HCT116 (cell line): ENCODE measurements around the gene GTF3C2. TPM values are rescaled to one million over a fixed set of nuclear protein-coding genes. Genes with fewer than 3 reads are reported as not detected.
A peak's percentile ranks its signal among the peaks of the same experiment; 100 is the strongest.
"Not testable (repeated sequence)": the region's sequence is repeated elsewhere in the genome, so short reads cannot be mapped to it uniquely, and the experiment has no call there.

Experiments
- ATAC-seq: fragments of 200-7000 bp; cut with Tn5 transposase; 2 replicates; pipeline ENCODE4 v1.9.1; 2020; ENCODE audit warnings: mild to moderate bottlenecking, moderate library complexity
- BruUV-seq: library from RNA; stranded (reverse); fragments of 400-500 nt; replicated peaks from 2 replicates; lab custom pipeline; 2021; lab: Mats Ljungman, UMichigan
- CTCF ChIA-PET: fragments of 300-600 bp; sonication (Branson Sonifier 250); formaldehyde crosslinking; loops from one replicate; lab custom pipeline; 2021; ENCODE audit warnings: antibody characterized with exemption; lab: Charles Lee
- POLR2A ChIA-PET: fragments of 300-600, 350-600 bp; sonication (Branson Sonifier 250); formaldehyde crosslinking; loops from one replicate; lab custom pipeline; 2021; ENCODE audit warnings: antibody characterized with exemption; lab: Charles Lee
- RAD21 ChIA-PET, 2 experiments: fragments of 300-600 bp; sonication (Branson Sonifier 250); formaldehyde crosslinking; loops; one replicate each; lab custom pipeline; 2023; ENCODE audit warnings: low total read pairs in 2 of 2; ENCODE audit not compliant: uncharacterized antibody in 2 of 2, unreplicated experiment in 2 of 2, low non-redundant PET in 1 of 2; lab: Charles Lee
- DNase-seq: peaks from one replicate; pipeline ENCODE4 v3.0.0-alpha.2; 2010; ENCODE audit warnings: low read depth, low spot score
- H2AFZ ChIP-seq: fragments of 200-600 bp; shearing (Covaris generic), sonication (generic); 2 replicates; pipeline ENCODE4 v1.6.1; 2017; ENCODE audit warnings: low read depth, mixed run types, mixed read lengths, antibody characterized with exemption, low read length; ENCODE audit not compliant: poor library complexity, severe bottlenecking
- H3K27ac ChIP-seq: 2 replicates; pipeline ENCODE4 v1.5.1; 2012; ENCODE audit warnings: low read depth, low read length
- H3K27me3 ChIP-seq: fragments of 200-600 bp; sonication (generic); 2 replicates; pipeline ENCODE4 v1.6.1; 2016; ENCODE audit warnings: mixed run types, low read length, mixed read lengths; ENCODE audit not compliant: insufficient read depth
- H3K36me3 ChIP-seq, 2 experiments: fragments of 200-500 bp in 1 of 2; fragments of 200-600 bp in 1 of 2; sonication (Bioruptor generic) in 1 of 2; sonication (generic) in 1 of 2; 2 replicates each; pipeline versions ENCODE4 v1.5.1 to v1.6.1; 2014 to 2016; ENCODE audit warnings: low read length in 2 of 2, inconsistent platforms in 1 of 2, mixed read lengths in 1 of 2, mixed run types in 1 of 2; ENCODE audit not compliant: insufficient read depth in 2 of 2, control insufficient read depth in 1 of 2
- H3K4me1 ChIP-seq, 2 experiments: fragments of 200-600 bp in 1 of 2; sonication (generic) in 1 of 2; 2 replicates each; pipeline versions ENCODE4 v1.5.1 to v1.6.1; 2012 to 2017; ENCODE audit warnings: low read length in 2 of 2, inconsistent platforms in 1 of 2, mild to moderate bottlenecking in 1 of 2, mixed read lengths in 1 of 2, mixed run types in 1 of 2, moderate library complexity in 1 of 2; ENCODE audit not compliant: insufficient read depth in 2 of 2, control insufficient read depth in 1 of 2
- H3K4me2 ChIP-seq: fragments of 200-600 bp; sonication (generic); 2 replicates; pipeline ENCODE4 v1.6.1; 2017; ENCODE audit warnings: mixed run types, low read length, mixed read lengths
- H3K4me3 ChIP-seq, 2 experiments: fragments of 200-600 bp in 1 of 2; sonication (generic) in 1 of 2; replicated peaks in 1 of 2; 2 replicates each; pipeline ENCODE4 v1.5.1; 2011 to 2016; ENCODE audit warnings: low read length in 2 of 2, control low read depth in 1 of 2, low read depth in 1 of 2, mild to moderate bottlenecking in 1 of 2, mixed read lengths in 1 of 2, mixed run types in 1 of 2
- H3K79me2 ChIP-seq: fragments of 200-600 bp; sonication (generic); 2 replicates; pipeline ENCODE4 v1.6.1; 2017; ENCODE audit warnings: mild to moderate bottlenecking, mixed run types, low read length, moderate library complexity, mixed read lengths; ENCODE audit not compliant: insufficient read depth
- H3K9ac ChIP-seq: fragments of 200-600 bp; sonication (generic); 2 replicates; pipeline ENCODE4 v1.6.1; 2016; ENCODE audit warnings: low read length, mixed read lengths
- H3K9me2 ChIP-seq: fragments of 200-600 bp; sonication (generic), shearing (Covaris generic); 2 replicates; pipeline ENCODE4 v1.6.1; 2017; ENCODE audit warnings: mixed run types, mild to moderate bottlenecking, moderate library complexity; ENCODE audit not compliant: insufficient read depth
- H3K9me3 ChIP-seq, 2 experiments: fragments of 200-500 bp in 1 of 2; fragments of 200-600 bp in 1 of 2; sonication (Bioruptor generic) in 1 of 2; sonication (generic) in 1 of 2; 2 replicates each; pipeline ENCODE4 v1.6.1; 2014 to 2017; ENCODE audit warnings: low read length in 2 of 2, mixed read lengths in 2 of 2, inconsistent platforms in 1 of 2, low read depth in 1 of 2, mild to moderate bottlenecking in 1 of 2, mixed run types in 1 of 2, moderate library complexity in 1 of 2; ENCODE audit not compliant: control insufficient read depth in 1 of 2, insufficient read depth in 1 of 2
- H4K20me1 ChIP-seq: fragments of 200-600 bp; sonication (generic), shearing (Covaris generic); 2 replicates; pipeline ENCODE4 v1.6.1; 2017; ENCODE audit warnings: mixed run types, mild to moderate bottlenecking, moderate library complexity; ENCODE audit not compliant: insufficient read depth
- SIN3A ChIP-seq: IDR thresholded peaks from 2 replicates; pipeline ENCODE4 v1.6.1; 2012; ENCODE audit warnings: low read depth
- SP1 ChIP-seq: IDR thresholded peaks from 2 replicates; pipeline ENCODE4 v1.6.1; 2012; ENCODE audit warnings: low read depth
- ZBTB33 ChIP-seq: IDR thresholded peaks from 2 replicates; pipeline ENCODE4 v1.6.1; 2011; ENCODE audit warnings: mild to moderate bottlenecking, low read length, moderate library complexity; ENCODE audit not compliant: insufficient replicate concordance; ENCODE audit errors: extremely low read depth
- intact Hi-C: fragments of 100-400 bp; cut with micrococcal nuclease; formaldehyde crosslinking; loops from 2 replicates; pipeline ENCODE4 v1.10.0; 2022
- total RNA-seq: library from RNA; stranded (reverse); gene quantifications from one replicate; pipeline ENCODE4 v1.2.1, GENCODE V29; 2021; ENCODE audit not compliant: unreplicated experiment

Gene GTF3C2
- total RNA-seq, 1 experiment from 2014 or later: 88.2 TPM

GRCh38 chr2:27320958-27321543 is 35.5 kb downstream of the GTF3C2 start (continued):
- TF ChIP-seq ZBTB33 (peak; percentile 70), SIN3A (peak; percentile 92), SP1 (peak; percentile 90)

GRCh38 chr2:27319839-27320238 is 36.7 kb downstream of the GTF3C2 start:
- H4K20me1 ChIP-seq, RAD21 ChIA-PET, BruUV-seq, H3K27me3 ChIP-seq, H3K9me2 ChIP-seq, DNase-seq, H3K27ac ChIP-seq, H3K9ac ChIP-seq, ATAC-seq, H3K4me3 ChIP-seq, H3K36me3 ChIP-seq, POLR2A ChIA-PET, H2AFZ ChIP-seq, H3K9me3 ChIP-seq: not testable (repeated sequence)
- Histone ChIP-seq H3K79me2 (peaks cover 15% of the 10 kb centered on the region), H3K4me2 (peak overlapping the region; percentile 19; the same call in 1 of the 2 replicates), H3K4me1 (peaks cover 24 to 40% of the 10 kb centered on the region in 2 experiments)
- intact Hi-C loops: loop anchor here (5.0 kb wide), 2 partner anchors 52 to 58 kb away; partner anchors contain the start of genes EIF2B4, SLC30A3 and SNX17
- CTCF ChIA-PET: interaction anchor here (2.7 kb wide), 1 partner anchor 17 kb away, joined by 16 read pairs; no protein-coding TSS in a partner anchor
